ENCODE data around the gene LRRC51.

Gene LRRC51

DNA sequence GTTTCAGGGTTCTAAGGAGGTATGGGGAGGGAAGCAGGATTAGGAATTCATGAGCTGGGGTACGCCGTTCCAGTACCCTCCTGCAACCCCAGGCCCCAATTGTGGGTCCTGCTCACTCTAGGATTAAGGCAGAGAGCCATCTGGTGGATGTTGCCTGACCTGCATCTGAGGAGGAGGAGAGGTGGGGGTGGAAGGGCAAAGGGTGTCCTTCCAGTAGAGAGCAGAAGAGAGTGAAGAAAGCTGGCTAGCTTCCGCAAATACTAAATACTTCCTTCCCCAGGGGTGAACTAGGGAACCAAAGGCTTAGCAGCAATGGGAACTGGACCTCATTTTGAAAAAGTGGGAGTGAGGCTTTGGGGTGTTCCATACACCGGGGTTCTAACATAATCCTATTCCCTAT is 10.6 kb downstream of the LRRC51 start:
- Histone ChIP-seq H3K4me3 (ENCODE audit: low read depth in 1 of 2, low read length in 2 of 2) (no peak overlapping the region), H3K27ac (ENCODE audit: low read depth, low read length) (no peak overlapping the region), H3K27me3 (ENCODE audit: control insufficient read depth in 1 of 2, insufficient read depth in 2 of 2, low read length in 2 of 2) (no peaks in the 10 kb centered on the region), H3K9me3 (ENCODE audit: low read length) (no peaks in the 10 kb centered on the region), H3K4me1 (ENCODE audit: insufficient read depth, low read length) (peaks cover 12% of the 10 kb centered on the region), H3K9ac (ENCODE audit: low read length) (no peak overlapping the region), H3K36me3 (ENCODE audit: insufficient read depth, low read length) (peaks cover 21% of the 10 kb centered on the region)

DNA sequence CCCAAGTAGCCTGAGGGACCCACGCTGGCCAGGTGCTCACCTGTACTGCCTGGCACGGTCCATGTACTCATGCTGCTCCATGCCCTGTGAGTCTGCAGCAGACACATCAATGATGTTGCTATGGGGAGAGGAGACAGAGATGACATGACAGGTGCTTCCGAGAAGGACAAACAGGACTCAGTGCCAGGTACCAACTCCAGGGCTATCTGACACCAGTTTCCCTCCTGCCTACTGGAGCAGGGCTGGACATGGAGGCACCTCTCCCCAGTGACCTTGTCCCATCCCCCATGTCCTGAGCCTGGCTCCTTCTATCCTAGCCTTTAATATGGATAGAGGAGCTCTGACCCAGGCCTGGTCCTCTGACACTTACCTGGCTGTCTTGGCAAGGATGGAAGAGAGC is 18.1 kb downstream of the LRRC51 start:
- no peak overlapping the region for H3K9ac ChIP-seq (ENCODE audit: low read length)
- H3K36me3 ChIP-seq (ENCODE audit: insufficient read depth, low read length) = peaks cover 49% of the 10 kb centered on the region
- no peaks in the 10 kb centered on the region for H3K9me3 ChIP-seq (ENCODE audit: low read length)
- H3K27me3 ChIP-seq (ENCODE audit: control insufficient read depth in 1 of 2, insufficient read depth in 2 of 2, low read length in 2 of 2) = no peaks in the 10 kb centered on the region
- peaks cover 34% of the 10 kb centered on the region for H3K4me1 ChIP-seq (ENCODE audit: insufficient read depth, low read length)
- H3K4me3 ChIP-seq (ENCODE audit: low read depth in 1 of 2, low read length in 2 of 2) = no peak overlapping the region
- H3K27ac ChIP-seq (ENCODE audit: low read depth, low read length) = no peak overlapping the region

DNA sequence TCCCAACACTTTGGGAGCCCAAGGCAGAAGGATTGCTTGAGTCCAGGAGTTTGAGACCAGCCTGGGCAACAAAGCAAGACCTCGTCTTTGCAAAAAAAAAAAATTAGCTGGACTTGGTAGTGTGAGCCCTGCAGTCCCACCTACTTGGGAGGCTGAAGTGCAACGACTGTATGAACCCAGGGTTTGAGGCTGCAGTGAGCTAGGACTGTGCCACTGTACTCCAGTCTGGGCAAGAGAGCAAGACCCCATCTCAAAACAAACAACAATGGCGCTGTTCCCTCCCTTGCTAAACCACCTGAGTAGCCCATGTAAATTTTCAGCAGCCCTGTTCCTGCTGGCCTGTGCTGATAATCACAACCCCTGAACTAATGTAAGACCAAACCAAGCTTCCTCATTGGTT is 19.4 kb downstream of the LRRC51 start:
- Histone ChIP-seq H3K36me3 (ENCODE audit: insufficient read depth, low read length) (peaks cover 42% of the 10 kb centered on the region), H3K9ac (ENCODE audit: low read length) (no peak overlapping the region), H3K27me3 (ENCODE audit: control insufficient read depth in 1 of 2, insufficient read depth in 2 of 2, low read length in 2 of 2) (no peaks in the 10 kb centered on the region), H3K27ac (ENCODE audit: low read depth, low read length) (no peak overlapping the region), H3K4me3 (ENCODE audit: low read depth in 1 of 2, low read length in 2 of 2) (no peak overlapping the region), H3K9me3 (ENCODE audit: low read length) (no peaks in the 10 kb centered on the region), H3K4me1 (ENCODE audit: insufficient read depth, low read length) (peaks cover 39% of the 10 kb centered on the region)

GRCh38 chr11:72100462-72100861 is 19.8 kb downstream of the LRRC51 start:
- H3K27ac ChIP-seq (ENCODE audit: low read depth, low read length) = no peak overlapping the region
- H3K36me3 ChIP-seq (ENCODE audit: insufficient read depth, low read length) = peaks cover 39% of the 10 kb centered on the region
- peaks cover 39% of the 10 kb centered on the region for H3K4me1 ChIP-seq (ENCODE audit: insufficient read depth, low read length)
- H3K4me3 ChIP-seq (ENCODE audit: low read depth in 1 of 2, low read length in 2 of 2) = no peak overlapping the region
- no peaks in the 10 kb centered on the region for H3K9me3 ChIP-seq (ENCODE audit: low read length)
- H3K27me3 ChIP-seq (ENCODE audit: control insufficient read depth in 1 of 2, insufficient read depth in 2 of 2, low read length in 2 of 2) = no peaks in the 10 kb centered on the region
- H3K9ac ChIP-seq (ENCODE audit: low read length) = no peak overlapping the region

DNA sequence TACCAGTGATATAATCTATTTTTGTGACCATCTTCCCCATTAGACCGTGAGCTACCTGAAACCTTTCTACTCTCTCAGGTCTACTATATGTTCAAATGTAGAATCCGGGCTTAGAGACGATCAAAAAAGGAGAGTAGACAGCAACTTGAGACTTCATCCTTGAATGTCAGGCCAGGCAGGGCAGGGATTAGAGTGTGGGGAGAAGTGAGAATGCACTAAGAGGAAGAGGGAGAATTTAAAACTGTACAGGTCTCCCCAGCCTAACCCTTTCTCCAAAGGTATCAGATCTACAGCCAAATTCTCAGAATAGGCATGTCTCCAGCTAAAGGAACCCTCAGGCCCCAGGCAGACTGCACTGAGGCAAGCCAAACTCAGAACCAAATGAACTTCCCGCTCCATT is 21.5 kb downstream of the LRRC51 start:
- Histone ChIP-seq H3K9me3 (ENCODE audit: low read length) (no peaks in the 10 kb centered on the region), H3K36me3 (ENCODE audit: insufficient read depth, low read length) (peaks cover 32% of the 10 kb centered on the region), H3K27me3 (ENCODE audit: control insufficient read depth in 1 of 2, insufficient read depth in 2 of 2, low read length in 2 of 2) (no peaks in the 10 kb centered on the region), H3K9ac (ENCODE audit: low read length) (peak overlapping the region; percentile 81), H3K4me3 (ENCODE audit: low read depth in 1 of 2, low read length in 2 of 2) (peak overlapping the region; percentile 79 to 99), H3K4me1 (ENCODE audit: insufficient read depth, low read length) (peaks cover 39% of the 10 kb centered on the region), H3K27ac (ENCODE audit: low read depth, low read length) (peak overlapping the region; percentile 97)

- Histone ChIP-seq H3K4me1 (ENCODE audit: insufficient read depth, low read length) (peaks cover 39% of the 10 kb centered on the region), H3K9ac (ENCODE audit: low read length) (peak overlapping the region; percentile 81), H3K4me3 (ENCODE audit: low read depth in 1 of 2, low read length in 2 of 2) (peak overlapping the region; percentile 79 to 99), H3K36me3 (ENCODE audit: insufficient read depth, low read length) (peaks cover 32% of the 10 kb centered on the region), H3K27ac (ENCODE audit: low read depth, low read length) (peak overlapping the region; percentile 97), H3K27me3 (ENCODE audit: control insufficient read depth in 1 of 2, insufficient read depth in 2 of 2, low read length in 2 of 2) (no peaks in the 10 kb centered on the region), H3K9me3 (ENCODE audit: low read length) (no peaks in the 10 kb centered on the region)
Observed at GRCh38 chr11:72102631-72102945, 21.9 kb downstream of the LRRC51 start.

DNA sequence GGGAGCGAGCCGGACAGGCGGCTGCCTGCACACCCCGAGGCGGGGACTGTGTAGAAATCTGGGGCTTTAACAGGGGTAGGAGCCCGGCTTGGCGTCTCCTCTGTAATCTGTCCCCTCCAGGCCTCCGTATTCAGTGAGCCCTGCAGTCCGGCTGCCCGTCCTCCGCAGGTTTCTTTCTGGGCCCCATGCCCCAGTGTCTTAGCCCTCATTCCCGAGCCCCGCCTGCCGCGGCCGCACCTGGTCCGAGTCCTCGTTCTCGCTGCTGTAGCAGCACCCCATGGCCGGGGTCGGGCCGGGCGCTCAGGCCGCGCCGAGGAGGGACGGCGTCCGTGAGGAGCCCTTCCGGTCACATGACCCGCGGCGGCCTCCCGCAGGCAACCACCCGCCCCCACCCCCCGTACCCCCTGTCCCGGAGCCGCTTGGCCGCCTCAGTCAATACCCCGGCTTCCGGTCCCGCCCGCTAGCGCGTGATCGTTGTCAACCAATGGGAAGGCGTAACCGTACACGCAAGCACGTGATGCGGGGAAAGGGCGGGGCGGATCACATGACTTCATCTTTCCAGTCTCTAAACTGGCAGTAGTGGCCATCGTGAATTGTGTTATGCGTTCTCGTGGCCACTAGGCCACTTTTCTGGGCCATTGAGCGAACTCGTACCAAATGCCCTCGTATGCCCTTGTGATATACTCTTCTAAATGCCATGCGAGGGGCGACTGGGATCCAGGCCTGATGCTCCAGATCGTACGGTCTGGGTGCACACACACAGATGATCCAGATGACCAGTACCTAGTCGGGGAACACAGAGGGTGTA is 22.5 kb downstream of the LRRC51 start, which contains the start of gene LAMTOR1:
Gene LAMTOR1, minus strand, starts transcription at position 352 of the 808 bp plus-strand sequence. Its CDS starts 73 bp downstream, at position 279.
- Histone ChIP-seq H3K27me3 (ENCODE audit: control insufficient read depth in 1 of 2, insufficient read depth in 2 of 2, low read length in 2 of 2) (no peaks in the 10 kb centered on the region), H3K9ac (ENCODE audit: low read length) (peak within 1 kb of the TSS; percentile 81), H3K9me3 (ENCODE audit: low read length) (no peaks in the 10 kb centered on the region), H3K4me1 (ENCODE audit: insufficient read depth, low read length) (peaks cover 39% of the 10 kb centered on the region), H3K27ac (ENCODE audit: low read depth, low read length) (peak within 1 kb of the TSS; percentile 97), H3K4me3 (ENCODE audit: low read depth in 1 of 2, low read length in 2 of 2) (peak within 1 kb of the TSS; percentile 79 to 99), H3K36me3 (ENCODE audit: insufficient read depth, low read length) (peaks cover 29% of the 10 kb centered on the region)

DNA sequence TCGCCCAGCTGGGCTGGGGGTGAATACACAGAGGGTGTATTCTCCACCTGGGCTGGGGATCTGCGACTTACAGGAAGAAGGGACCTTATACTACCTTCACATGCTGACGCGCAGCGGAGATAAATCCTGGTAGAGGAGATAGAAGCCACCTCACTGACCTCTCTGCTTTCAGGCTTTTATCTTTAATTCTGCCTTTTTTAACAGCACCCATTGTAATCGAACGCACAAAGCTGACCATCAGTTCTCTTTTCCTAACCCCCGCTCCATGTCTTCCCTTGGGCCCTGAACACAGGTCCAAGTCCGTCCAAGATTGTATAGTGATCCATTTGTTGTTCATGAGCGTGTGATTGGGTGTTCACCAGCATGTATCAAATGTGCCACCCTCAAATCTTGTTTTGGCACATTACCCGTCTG is 23.1 kb downstream of the LRRC51 start:
- Histone ChIP-seq H3K27me3 (ENCODE audit: control insufficient read depth in 1 of 2, insufficient read depth in 2 of 2, low read length in 2 of 2) (no peaks in the 10 kb centered on the region), H3K9ac (ENCODE audit: low read length) (peak overlapping the region; percentile 58), H3K27ac (ENCODE audit: low read depth, low read length) (peak overlapping the region; percentile 88), H3K4me1 (ENCODE audit: insufficient read depth, low read length) (peaks cover 39% of the 10 kb centered on the region), H3K36me3 (ENCODE audit: insufficient read depth, low read length) (peaks cover 23% of the 10 kb centered on the region), H3K9me3 (ENCODE audit: low read length) (no peaks in the 10 kb centered on the region), H3K4me3 (ENCODE audit: low read depth in 1 of 2, low read length in 2 of 2) (peak overlapping the region in 1 of 2 donors; percentile 69)

GRCh38 chr11:72105888-72106287 is 25.2 kb downstream of the LRRC51 start, which contains the start of gene TOMT:
Gene TOMT (plus strand): TSS chr11:72105924. CDS start chr11:72105952, 28 bp downstream.
- H3K9me3 ChIP-seq (ENCODE audit: low read length) = no peaks in the 10 kb centered on the region
- no peak within 1 kb of the TSS for H3K9ac ChIP-seq (ENCODE audit: low read length)
- H3K4me3 ChIP-seq (ENCODE audit: low read depth in 1 of 2, low read length in 2 of 2) = no peak within 1 kb of the TSS
- H3K27me3 ChIP-seq (ENCODE audit: control insufficient read depth in 1 of 2, insufficient read depth in 2 of 2, low read length in 2 of 2) = no peaks in the 10 kb centered on the region
- peaks cover 22% of the 10 kb centered on the region for H3K4me1 ChIP-seq (ENCODE audit: insufficient read depth, low read length)
- peaks cover 25% of the 10 kb centered on the region for H3K36me3 ChIP-seq (ENCODE audit: insufficient read depth, low read length)
- H3K27ac ChIP-seq (ENCODE audit: low read depth, low read length) = no peak within 1 kb of the TSS

DNA sequence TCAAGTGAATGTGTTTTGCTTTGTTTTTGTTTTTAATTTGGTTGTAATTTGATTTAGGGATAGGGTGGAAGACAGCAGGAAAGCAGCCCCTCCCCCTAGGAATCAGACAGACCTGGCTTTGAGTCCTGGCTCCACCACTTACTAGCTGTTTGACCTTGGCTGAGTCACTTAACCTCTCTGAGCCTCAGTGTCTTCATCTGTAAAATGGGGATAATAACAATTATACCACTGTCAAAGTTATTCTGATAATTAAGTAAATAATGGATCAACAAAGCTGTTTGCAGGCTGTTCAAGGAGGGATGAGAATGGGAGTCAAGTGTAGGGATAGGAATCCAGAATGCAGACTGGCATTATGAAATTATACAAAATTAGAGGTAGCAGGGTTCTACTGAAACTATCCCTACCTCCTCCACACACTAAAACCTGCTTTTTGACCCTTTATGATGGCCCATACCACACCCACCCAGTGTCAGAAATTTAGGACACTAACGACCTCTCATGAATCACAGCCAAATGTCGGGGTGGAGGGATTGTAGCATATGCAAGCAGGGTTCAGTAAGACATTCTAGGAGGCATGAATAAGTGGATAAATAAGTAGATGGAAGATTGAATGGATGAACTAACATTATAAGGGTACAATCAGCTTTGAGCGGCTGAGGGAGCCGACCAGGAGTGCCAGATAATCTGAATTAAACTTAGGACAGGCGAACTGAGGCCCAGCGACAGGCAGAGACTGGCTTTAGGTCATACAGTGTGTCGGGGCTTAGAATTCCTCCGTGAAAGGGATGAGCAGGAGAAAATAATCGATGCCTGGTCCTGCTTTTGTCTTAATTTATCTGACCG is 30.9 kb downstream of the LRRC51 start:
- H3K9me3 ChIP-seq (ENCODE audit: low read length) = no peaks in the 10 kb centered on the region
- peaks cover 28% of the 10 kb centered on the region for H3K36me3 ChIP-seq (ENCODE audit: insufficient read depth, low read length)
- peaks cover 12% of the 10 kb centered on the region for H3K4me1 ChIP-seq (ENCODE audit: insufficient read depth, low read length)
- peak overlapping the region; percentile 88 for H3K9ac ChIP-seq (ENCODE audit: low read length)
- peak overlapping the region; percentile 96 for H3K27ac ChIP-seq (ENCODE audit: low read depth, low read length)
- H3K27me3 ChIP-seq (ENCODE audit: control insufficient read depth in 1 of 2, insufficient read depth in 2 of 2, low read length in 2 of 2) = no peaks in the 10 kb centered on the region
- peak overlapping the region; percentile 33 to 63 for H3K4me3 ChIP-seq (ENCODE audit: low read depth in 1 of 2, low read length in 2 of 2)

DNA sequence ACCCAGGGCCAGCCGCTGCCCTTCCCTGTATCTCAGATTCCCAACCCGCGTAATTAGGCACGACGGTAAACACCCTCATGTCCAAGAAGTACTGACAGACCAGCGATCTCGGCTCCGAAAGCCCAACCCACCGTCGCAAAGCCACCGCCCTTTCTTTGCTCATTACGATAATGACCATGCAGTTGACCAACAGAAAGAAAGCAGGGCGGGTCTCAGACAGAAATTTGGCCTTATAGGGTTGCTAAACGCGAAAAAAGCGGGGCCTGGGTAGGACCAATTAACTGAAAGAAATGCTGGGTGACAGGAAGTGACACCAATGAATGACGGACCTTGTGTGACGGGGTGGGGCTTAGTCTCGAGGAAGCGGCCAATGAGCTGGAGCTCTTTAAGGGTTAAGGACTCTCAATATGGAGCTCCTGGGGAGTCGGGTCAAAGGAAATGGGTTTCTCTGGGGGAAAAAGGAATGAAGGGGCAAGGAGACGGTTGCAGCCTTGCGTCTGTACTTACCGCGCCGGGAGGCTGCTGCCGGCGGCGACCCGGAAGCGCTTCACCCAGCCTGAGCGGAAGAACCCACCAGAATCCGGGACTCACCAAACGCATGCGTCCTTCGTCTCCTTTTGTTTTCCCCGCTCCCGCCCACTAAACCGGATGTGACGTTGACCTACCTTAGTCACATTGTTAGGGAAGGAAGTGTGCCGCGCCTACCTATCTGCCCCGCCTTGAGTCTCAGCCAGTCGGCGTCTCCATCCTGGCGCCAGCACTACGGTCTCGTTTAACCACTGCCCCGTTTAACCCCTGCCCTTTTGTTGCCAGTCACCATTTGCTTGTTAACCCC is 31.7 kb downstream of the LRRC51 start, which contains the start of gene ANAPC15:
Gene ANAPC15, minus strand, starts transcription at position 553 of the 835 bp plus-strand sequence. CDS start 1,419 bp downstream, outside the sequence.
- Histone ChIP-seq H3K27ac (ENCODE audit: low read depth, low read length) (peak within 1 kb of the TSS; percentile 96), H3K9me3 (ENCODE audit: low read length) (no peaks in the 10 kb centered on the region), H3K4me1 (ENCODE audit: insufficient read depth, low read length) (peaks cover 12% of the 10 kb centered on the region), H3K27me3 (ENCODE audit: control insufficient read depth in 1 of 2, insufficient read depth in 2 of 2, low read length in 2 of 2) (no peaks in the 10 kb centered on the region), H3K36me3 (ENCODE audit: insufficient read depth, low read length) (peaks cover 26% of the 10 kb centered on the region), H3K4me3 (ENCODE audit: low read depth in 1 of 2, low read length in 2 of 2) (peak within 1 kb of the TSS; percentile 57 to 63), H3K9ac (ENCODE audit: low read length) (peak within 1 kb of the TSS; percentile 88)
